H9 (cell line): ENCODE measurements around the gene SARNP. TPM values are rescaled to one million over a fixed set of nuclear protein-coding genes. Genes with fewer than 3 reads are reported as not detected.

Experiments used
- DNase-seq: peaks from one replicate; pipeline ENCODE4 v3.0.0-alpha.2; 2017
- H2AFZ ChIP-seq: one replicate; pipeline ENCODE4 v1.6.1; 2013; ENCODE audit warnings: mild to moderate bottlenecking, low read length, control low read depth, moderate library complexity
- H2AK5ac ChIP-seq: 2 replicates; pipeline ENCODE4 v1.6.1; 2013; ENCODE audit warnings: low read length, control low read depth, mixed read lengths; ENCODE audit not compliant: insufficient read length
- H2BK120ac ChIP-seq: one replicate; pipeline ENCODE4 v1.6.1; 2013; ENCODE audit warnings: low read depth, mild to moderate bottlenecking, low read length, control low read depth, inconsistent platforms; ENCODE audit not compliant: poor library complexity, severe bottlenecking
- H2BK12ac ChIP-seq: 2 replicates; pipeline ENCODE4 v1.6.1; 2013; ENCODE audit warnings: low read length, control low read depth, mixed read lengths, low read depth; ENCODE audit not compliant: insufficient read length
- H2BK15ac ChIP-seq: 2 replicates; pipeline ENCODE4 v1.6.1; 2013; ENCODE audit warnings: low read depth, low read length, control low read depth
- H2BK20ac ChIP-seq: one replicate; pipeline ENCODE4 v1.6.1; 2013; ENCODE audit warnings: low read depth, mild to moderate bottlenecking, low read length, control low read depth, inconsistent platforms; ENCODE audit not compliant: poor library complexity, severe bottlenecking
- H2BK5ac ChIP-seq: 2 replicates; pipeline ENCODE4 v1.6.1; 2013; ENCODE audit warnings: low read length, control low read depth, mixed read lengths; ENCODE audit not compliant: insufficient read length
- H3K14ac ChIP-seq: 2 replicates; pipeline ENCODE4 v1.6.1; 2013; ENCODE audit warnings: low read length, control low read depth; ENCODE audit not compliant: insufficient read depth
- H3K18ac ChIP-seq: 2 replicates; pipeline ENCODE4 v1.6.1; 2013; ENCODE audit warnings: low read depth, mild to moderate bottlenecking, mixed read lengths, low read length, control low read depth; ENCODE audit not compliant: insufficient read length
- H3K23ac ChIP-seq: 2 replicates; pipeline ENCODE4 v1.6.1; 2013; ENCODE audit warnings: low read length, control low read depth, mixed read lengths, low read depth; ENCODE audit not compliant: insufficient read length
- H3K23me2 ChIP-seq: 2 replicates; pipeline ENCODE4 v1.6.1; 2013; ENCODE audit warnings: low read depth, mild to moderate bottlenecking, mixed read lengths, low read length, control low read depth; ENCODE audit not compliant: insufficient read length, poor library complexity, severe bottlenecking
- H3K27ac ChIP-seq: 2 replicates; pipeline ENCODE4 v1.5.1; 2013; ENCODE audit warnings: low read length, control low read depth, mixed read lengths, low read depth; ENCODE audit not compliant: insufficient read length
- H3K27me3 ChIP-seq: 2 replicates; pipeline ENCODE4 v1.6.1; 2013; ENCODE audit warnings: low read length, control low read depth, inconsistent platforms; ENCODE audit not compliant: insufficient read depth
- H3K4ac ChIP-seq: 2 replicates; pipeline ENCODE4 v1.6.1; 2013; ENCODE audit warnings: low read depth, mild to moderate bottlenecking, control low read depth, inconsistent platforms, low read length, moderate library complexity
- H3K4me1 ChIP-seq: 2 replicates; pipeline ENCODE4 v1.6.1; 2013; ENCODE audit warnings: low read length, control low read depth, inconsistent platforms; ENCODE audit not compliant: insufficient read depth
- H3K4me2 ChIP-seq: 2 replicates; pipeline ENCODE4 v1.6.1; 2013; ENCODE audit warnings: low read length, control low read depth, mixed read lengths; ENCODE audit not compliant: insufficient read length, insufficient read depth
- H3K56ac ChIP-seq: 2 replicates; pipeline ENCODE4 v1.6.1; 2013; ENCODE audit warnings: low read depth, mild to moderate bottlenecking, mixed read lengths, low read length, control low read depth; ENCODE audit not compliant: insufficient read length
- H3K79me1 ChIP-seq: 2 replicates; pipeline ENCODE4 v1.6.1; 2013; ENCODE audit warnings: low read depth, mild to moderate bottlenecking, moderate library complexity, low read length, control low read depth, inconsistent platforms; ENCODE audit not compliant: insufficient read depth, poor library complexity, severe bottlenecking
- H3K79me2 ChIP-seq: 2 replicates; pipeline ENCODE4 v1.6.1; 2013; ENCODE audit warnings: low read length, control low read depth, inconsistent platforms; ENCODE audit not compliant: insufficient read depth
- H3K9ac ChIP-seq: 2 replicates; pipeline ENCODE4 v1.6.1; 2013; ENCODE audit warnings: low read length, control low read depth, mixed read lengths; ENCODE audit not compliant: insufficient read length; ENCODE audit errors: extremely low read depth
- H3K9me3 ChIP-seq: one replicate; pipeline ENCODE4 v1.6.1; 2013; ENCODE audit warnings: low read depth, low read length, inconsistent platforms; ENCODE audit not compliant: control insufficient read depth
- H3T11ph ChIP-seq: one replicate; pipeline ENCODE4 v1.6.1; 2013; ENCODE audit warnings: mild to moderate bottlenecking, low read length, control low read depth, inconsistent platforms
- H4K20me1 ChIP-seq: one replicate; pipeline ENCODE4 v1.6.1; 2013; ENCODE audit not compliant: control insufficient read depth, insufficient read length, insufficient read depth
- H4K5ac ChIP-seq: 2 replicates; pipeline ENCODE4 v1.6.1; 2013; ENCODE audit warnings: low read depth, mild to moderate bottlenecking, mixed read lengths, low read length, control low read depth; ENCODE audit not compliant: insufficient read length
- H4K8ac ChIP-seq: replicated peaks from 2 replicates; pipeline ENCODE4 v1.6.1; 2013; ENCODE audit warnings: low read length, control low read depth, mixed read lengths, low read depth; ENCODE audit not compliant: insufficient read length
- H4K91ac ChIP-seq: 2 replicates; pipeline ENCODE4 v1.6.1; 2013; ENCODE audit warnings: low read depth, mild to moderate bottlenecking, moderate library complexity, mixed read lengths, low read length, control low read depth; ENCODE audit not compliant: insufficient read length
- H3K27ac Mint-ChIP-seq, 3 experiments: 2 replicates in 2 of 3; 3 replicates in 1 of 3; pipeline ENCODE4 v1.8.0; 2020 to 2021; ENCODE audit warnings: mixed read lengths in 3 of 3, mild to moderate bottlenecking in 1 of 3, moderate library complexity in 1 of 3
- H3K27me3 Mint-ChIP-seq: 2 replicates; pipeline ENCODE4 v1.8.0; 2021; ENCODE audit warnings: low read depth, mild to moderate bottlenecking, moderate library complexity, mixed read lengths
- H3K36me3 Mint-ChIP-seq, 3 experiments: 2 replicates in 2 of 3; 3 replicates in 1 of 3; pipeline ENCODE4 v1.8.0; 2020 to 2021; ENCODE audit warnings: low read depth in 3 of 3, mixed read lengths in 3 of 3; ENCODE audit not compliant: insufficient read depth in 1 of 3
- H3K4me1 Mint-ChIP-seq, 2 experiments: 2 replicates each; pipeline ENCODE4 v1.8.0; 2020; ENCODE audit warnings: mixed read lengths in 2 of 2
- H3K4me3 Mint-ChIP-seq, 2 experiments: 2 replicates in 1 of 2; 3 replicates in 1 of 2; pipeline ENCODE4 v1.8.0; 2020 to 2021; ENCODE audit warnings: mild to moderate bottlenecking in 2 of 2, mixed read lengths in 2 of 2, moderate library complexity in 1 of 2
- H3K9me3 Mint-ChIP-seq, 2 experiments: 2 replicates in 1 of 2; 3 replicates in 1 of 2; pipeline ENCODE4 v1.8.0; 2020; ENCODE audit warnings: mild to moderate bottlenecking in 2 of 2, mixed read lengths in 2 of 2, moderate library complexity in 1 of 2
- CTCF ChIP-seq: fragments of 200-600 bp; sonication (generic); conservative IDR thresholded peaks from 3 replicates; pipeline ENCODE4 v1.8.0; 2021; ENCODE audit warnings: antibody characterized with exemption, mild to moderate bottlenecking
- WGBS: extraction: QIAGEN DNeasy Blood & Tissue Kit; methylation state at CpG from one replicate; pipeline ENCODE4 v1.1.7; 2013; ENCODE audit warnings: missing lambda C conversion rate, low lambda C conversion rate, mixed read lengths; ENCODE audit not compliant: insufficient read length; ENCODE audit errors: extremely low coverage; 5-methylcytosine and 5-hydroxymethylcytosine counted together
- total RNA-seq: library from RNA; stranded (reverse); gene quantifications from 2 replicates; pipeline ENCODE4 v1.2.1, GENCODE V29; 2021

Gene SARNP
- total RNA-seq, 1 experiment from 2014 or later = 127 TPM

DNA sequence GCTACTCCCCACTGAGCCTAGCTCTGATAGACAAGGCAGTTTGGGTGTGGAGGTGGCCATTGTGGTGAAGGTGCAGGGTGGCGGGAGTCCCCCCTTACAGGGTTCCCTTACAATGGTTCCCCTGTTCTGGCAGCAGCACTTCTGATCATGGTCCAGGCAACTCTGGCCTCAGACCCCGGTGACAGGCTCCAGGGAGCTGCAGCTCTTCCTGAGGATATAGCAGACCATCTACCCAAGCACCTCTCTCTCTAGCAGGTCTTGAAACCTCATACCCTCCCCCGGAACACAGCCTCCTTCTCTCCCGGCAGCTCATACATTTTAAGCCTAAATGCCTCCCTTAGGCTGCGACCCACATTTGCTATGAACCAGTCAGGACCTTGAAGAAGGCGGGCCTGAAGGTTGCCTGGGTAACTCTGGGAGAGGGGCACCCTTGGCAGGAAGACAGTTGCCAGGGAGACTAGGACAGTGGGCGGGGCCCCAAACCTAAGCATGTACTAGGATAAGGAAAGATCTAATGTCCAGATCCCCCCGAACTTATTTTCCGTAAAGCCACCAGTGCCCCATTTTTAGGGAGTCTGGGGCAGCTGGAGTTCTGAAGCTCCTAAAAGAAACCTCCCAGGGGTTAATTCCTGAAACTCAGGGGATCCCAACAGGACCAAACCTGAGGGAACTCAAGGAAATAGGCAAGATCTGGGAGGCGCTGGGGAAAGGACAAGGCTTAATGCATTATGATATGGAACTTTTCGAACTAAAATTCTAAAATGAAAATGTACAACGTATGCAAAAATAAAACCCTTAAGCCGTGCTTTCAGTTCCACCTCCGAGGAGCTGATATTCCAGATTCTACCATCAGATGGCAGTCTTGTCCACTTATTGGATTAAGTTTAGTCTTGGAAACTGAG lies 79.2 kb downstream of the SARNP start:
- peaks cover 2% of the 10 kb centered on the region; the same call in 1 of the 2 replicates for H3K4me1 ChIP-seq
- no peak overlapping the region for H3T11ph ChIP-seq
- H2BK120ac ChIP-seq = no peak overlapping the region
- no peak overlapping the region for H2AK5ac ChIP-seq
- H3K56ac ChIP-seq = no peak overlapping the region
- peak; percentile 96 for TF ChIP-seq CTCF
- H2AFZ ChIP-seq = no peak overlapping the region
- H3K4me2 ChIP-seq = peak overlapping the region; percentile 93
- no peak overlapping the region for H4K5ac ChIP-seq
- no peak overlapping the region for H4K91ac ChIP-seq
- Mint-ChIP-seq H3K4me3 (peak overlapping the region; percentile 69 to 89), H3K9me3 (no peaks in the 10 kb centered on the region), H3K27me3 (peaks cover 8% of the 10 kb centered on the region), H3K4me1 (peaks cover 30 to 34% of the 10 kb centered on the region in 2 experiments), H3K36me3 (no peaks in the 10 kb centered on the region), H3K27ac (peak overlapping the region; percentile 56 to 95 (median 87); a peak in 6 of 7 replicates)
- H3K18ac ChIP-seq = no peak overlapping the region
- DNase-seq = peak; percentile 97
- H2BK20ac ChIP-seq = no peak overlapping the region
- peaks cover 2% of the 10 kb centered on the region for H4K20me1 ChIP-seq
- H3K79me1 ChIP-seq = no peaks in the 10 kb centered on the region
- H4K8ac ChIP-seq = no peak overlapping the region
- no peak overlapping the region for H2BK15ac ChIP-seq
- peaks cover 13% of the 10 kb centered on the region for H3K23me2 ChIP-seq
- H3K9ac ChIP-seq = no peak overlapping the region
- no CpG with 5 or more reads among the region's 14 CpGs for WGBS
- H3K27me3 ChIP-seq = no peaks in the 10 kb centered on the region
- no peaks in the 10 kb centered on the region for H3K79me2 ChIP-seq
- H3K9me3 ChIP-seq = no peaks in the 10 kb centered on the region
- no peak overlapping the region for H3K4ac ChIP-seq
- H2BK5ac ChIP-seq = no peak overlapping the region
- H3K27ac ChIP-seq = no peak overlapping the region
- H2BK12ac ChIP-seq = no peak overlapping the region
- no peak overlapping the region for H3K14ac ChIP-seq
- no peak overlapping the region for H3K23ac ChIP-seq
